HepG2 (cell line): Measurements from ENCODE around the gene CATSPERD. TPM values are rescaled to one million over a fixed set of nuclear protein-coding genes. Genes with fewer than 3 reads are reported as not detected.

Experiments
- ARID2 ChIP-seq: sonication (generic); formaldehyde crosslinking; IDR thresholded peaks from 2 replicates; pipeline ENCODE4 v1.8.1; 2022; ENCODE audit warnings: mild to moderate bottlenecking, missing genetic modification reagents, borderline replicate concordance
- CENPT ChIP-seq: sonication (generic); formaldehyde crosslinking; IDR thresholded peaks from 2 replicates; pipeline ENCODE4 v1.8.0; 2022; ENCODE audit warnings: low read depth, mild to moderate bottlenecking, moderate library complexity, missing genetic modification reagents
- GABPA ChIP-seq, 2 experiments: IDR thresholded peaks; 2 replicates each; pipeline ENCODE4 v1.6.1; 2011 to 2016; ENCODE audit warnings: low read depth in 2 of 2, low read length in 1 of 2, missing biosample characterization in 1 of 2, missing genetic modification characterization in 1 of 2
- HOXD1 ChIP-seq: sonication (generic); formaldehyde crosslinking; IDR thresholded peaks from 2 replicates; pipeline ENCODE4 v1.5.0; 2020; ENCODE audit warnings: missing genetic modification reagents
- IKZF4 ChIP-seq: sonication (generic); formaldehyde crosslinking; IDR thresholded peaks from 2 replicates; pipeline ENCODE4 v1.5.1; 2020; ENCODE audit warnings: borderline replicate concordance, mild to moderate bottlenecking, low read depth, missing genetic modification reagents; ENCODE audit errors: not compliant biosample characterization
- MAFK ChIP-seq, 2 experiments: IDR thresholded peaks in 1 of 2; conservative IDR thresholded peaks in 1 of 2; 2 replicates each; pipeline ENCODE4 v1.6.1; 2011; ENCODE audit warnings: improper control_type of control experiment in 2 of 2, low read length in 2 of 2
- NFIC ChIP-seq: IDR thresholded peaks from 2 replicates; pipeline ENCODE4 v1.6.1; 2012; ENCODE audit warnings: mild to moderate bottlenecking, low read length, inconsistent platforms
- SALL2 ChIP-seq: sonication (generic); formaldehyde crosslinking; IDR thresholded peaks from 2 replicates; pipeline ENCODE4 v1.8.1; 2023; ENCODE audit warnings: mild to moderate bottlenecking, missing genetic modification reagents, inconsistent platforms
- SIX1 ChIP-seq: sonication (generic); formaldehyde crosslinking; IDR thresholded peaks from 2 replicates; pipeline ENCODE4 v1.4.0; 2020; ENCODE audit warnings: missing genetic modification reagents, borderline replicate concordance
- ZNF136 ChIP-seq: sonication (generic); formaldehyde crosslinking; IDR thresholded peaks from 2 replicates; pipeline ENCODE4 v1.8.1; 2022; ENCODE audit warnings: low read depth, mild to moderate bottlenecking, moderate library complexity, missing genetic modification reagents
- ZNF234 ChIP-seq: sonication (generic); formaldehyde crosslinking; conservative IDR thresholded peaks from 2 replicates; pipeline ENCODE4 v1.5.1; 2020; ENCODE audit warnings: mild to moderate bottlenecking, missing genetic modification reagents
- ZNF451 ChIP-seq: sonication (generic); formaldehyde crosslinking; IDR thresholded peaks from 2 replicates; pipeline ENCODE4 v1.5.0; 2020; ENCODE audit warnings: mild to moderate bottlenecking, missing genetic modification reagents
- ZNF652 ChIP-seq: IDR thresholded peaks from 2 replicates; pipeline ENCODE4 v1.6.1; 2016; ENCODE audit warnings: low read depth, borderline replicate concordance
- ZNF660 ChIP-seq: sonication (generic); formaldehyde crosslinking; IDR thresholded peaks from 2 replicates; pipeline ENCODE4 v1.5.1; 2020; ENCODE audit warnings: mild to moderate bottlenecking, low read depth, missing genetic modification reagents, borderline replicate concordance
- ZNF776 ChIP-seq: sonication (generic); formaldehyde crosslinking; IDR thresholded peaks from 2 replicates; pipeline ENCODE4 v1.4.0; 2020; ENCODE audit warnings: mild to moderate bottlenecking, missing genetic modification reagents
- ZNF777 ChIP-seq: sonication (generic); formaldehyde crosslinking; IDR thresholded peaks from 2 replicates; pipeline ENCODE4 v1.4.0; 2020; ENCODE audit warnings: missing genetic modification reagents
- ZNF792 ChIP-seq: IDR thresholded peaks from 2 replicates; pipeline ENCODE4 v1.6.1; 2016
- polyA plus RNA-seq, 8 experiments: library from polyadenylated mRNA; depleted of rRNA in 3 of 8; stranded (reverse) in 7 of 8; unstranded in 1 of 8; fragments of >200 nt; fragmentation: Illumina TruSeq in 4 of 8; extraction: Trizol in 4 of 8; gene quantifications; 2 replicates each; pipeline versions ENCODE4 v1.2.1 to v1.2.3, GENCODE V29; 2011 to 2016; ENCODE audit warnings: low read depth in 4 of 8, missing spikeins in 1 of 8, mixed read lengths in 1 of 8; ENCODE audit not compliant: insufficient read depth in 1 of 8
- total RNA-seq, 5 experiments: library from RNA; depleted of rRNA; stranded (reverse); fragments of >200 nt; fragmentation: Illumina TruSeq; extraction: Trizol; gene quantifications; 2 replicates each; pipeline ENCODE4 v1.2.3, GENCODE V29; 2016; ENCODE audit warnings: low read depth in 1 of 5
- TF ChIP-seq, protein P1 (sequence below): sonication (generic); formaldehyde crosslinking; IDR thresholded peaks from 2 replicates; pipeline ENCODE4 v1.5.0; 2020; ENCODE audit warnings: mild to moderate bottlenecking, missing genetic modification reagents
- TF ChIP-seq, protein P2 (sequence below): sonication (generic); formaldehyde crosslinking; IDR thresholded peaks from 2 replicates; pipeline ENCODE4 v1.4.0; 2020; ENCODE audit warnings: missing genetic modification reagents, borderline replicate concordance
- TF ChIP-seq, protein P3 (sequence below): sonication (generic); formaldehyde crosslinking; IDR thresholded peaks from 2 replicates; pipeline ENCODE4 v1.5.1; 2020; ENCODE audit warnings: mild to moderate bottlenecking, moderate library complexity, missing genetic modification reagents

The CATSPERD gene
- total and polyA plus RNA-seq, 2 of the 13 experiments (the other 11 are each of a cell fraction or from before 2014, with no cell fraction given), result 0.04 TPM; not detected in 1

DNA sequence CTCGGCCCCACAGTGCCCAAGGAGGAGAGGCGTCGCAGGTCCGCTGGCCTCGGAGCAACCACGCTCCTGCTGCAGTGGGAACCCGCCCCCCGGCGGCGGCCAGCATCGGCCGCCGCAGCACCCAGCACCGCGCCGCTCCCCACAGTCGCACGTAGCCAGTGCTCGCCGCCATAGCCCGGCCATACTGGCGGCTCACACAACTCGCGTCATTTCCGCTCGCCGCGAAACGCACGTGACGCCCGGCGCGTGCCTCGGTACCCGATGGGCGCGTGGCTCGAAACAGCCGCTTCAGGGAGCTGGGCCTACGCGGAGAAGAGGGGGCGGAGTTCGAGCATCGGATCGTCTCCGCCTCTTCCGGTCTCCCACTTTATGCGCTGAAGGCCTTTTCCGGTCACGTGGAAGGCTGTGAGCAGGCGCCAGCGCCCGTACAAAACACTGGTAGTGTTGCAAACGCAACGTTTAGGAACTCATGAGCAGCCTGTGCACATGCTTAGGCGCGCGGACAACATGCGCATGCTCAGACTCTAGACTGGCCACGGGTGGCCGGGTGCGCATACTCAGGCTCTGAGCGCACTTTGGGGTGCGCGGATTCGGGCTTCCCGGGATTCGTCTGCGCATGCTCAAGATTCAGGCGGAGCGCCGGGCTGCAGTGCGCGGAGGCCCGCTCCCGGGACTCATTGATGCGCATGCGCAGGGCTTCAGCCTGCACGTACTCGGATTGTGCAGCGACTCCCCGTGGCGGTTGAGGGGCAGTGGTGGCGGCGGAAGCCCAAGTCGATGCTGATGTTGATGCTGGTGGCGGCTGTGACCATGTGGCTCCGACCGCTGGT lies at the start of gene CATSPERD, which contains the start of gene LONP1 (continued):
- TF ChIP-seq, protein P1, sequence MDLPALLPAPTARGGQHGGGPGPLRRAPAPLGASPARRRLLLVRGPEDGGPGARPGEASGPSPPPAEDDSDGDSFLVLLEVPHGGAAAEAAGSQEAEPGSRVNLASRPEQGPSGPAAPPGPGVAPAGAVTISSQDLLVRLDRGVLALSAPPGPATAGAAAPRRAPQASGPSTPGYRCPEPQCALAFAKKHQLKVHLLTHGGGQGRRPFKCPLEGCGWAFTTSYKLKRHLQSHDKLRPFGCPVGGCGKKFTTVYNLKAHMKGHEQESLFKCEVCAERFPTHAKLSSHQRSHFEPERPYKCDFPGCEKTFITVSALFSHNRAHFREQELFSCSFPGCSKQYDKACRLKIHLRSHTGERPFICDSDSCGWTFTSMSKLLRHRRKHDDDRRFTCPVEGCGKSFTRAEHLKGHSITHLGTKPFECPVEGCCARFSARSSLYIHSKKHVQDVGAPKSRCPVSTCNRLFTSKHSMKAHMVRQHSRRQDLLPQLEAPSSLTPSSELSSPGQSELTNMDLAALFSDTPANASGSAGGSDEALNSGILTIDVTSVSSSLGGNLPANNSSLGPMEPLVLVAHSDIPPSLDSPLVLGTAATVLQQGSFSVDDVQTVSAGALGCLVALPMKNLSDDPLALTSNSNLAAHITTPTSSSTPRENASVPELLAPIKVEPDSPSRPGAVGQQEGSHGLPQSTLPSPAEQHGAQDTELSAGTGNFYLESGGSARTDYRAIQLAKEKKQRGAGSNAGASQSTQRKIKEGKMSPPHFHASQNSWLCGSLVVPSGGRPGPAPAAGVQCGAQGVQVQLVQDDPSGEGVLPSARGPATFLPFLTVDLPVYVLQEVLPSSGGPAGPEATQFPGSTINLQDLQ (CRISPR knock-in tag), result no peak
- peak; percentile 98 for TF ChIP-seq ZNF451
- TF ChIP-seq ARID2 (CRISPR knock-in tag), result no peak
- peak; percentile 79 for TF ChIP-seq HOXD1
- TF ChIP-seq, protein P2, sequence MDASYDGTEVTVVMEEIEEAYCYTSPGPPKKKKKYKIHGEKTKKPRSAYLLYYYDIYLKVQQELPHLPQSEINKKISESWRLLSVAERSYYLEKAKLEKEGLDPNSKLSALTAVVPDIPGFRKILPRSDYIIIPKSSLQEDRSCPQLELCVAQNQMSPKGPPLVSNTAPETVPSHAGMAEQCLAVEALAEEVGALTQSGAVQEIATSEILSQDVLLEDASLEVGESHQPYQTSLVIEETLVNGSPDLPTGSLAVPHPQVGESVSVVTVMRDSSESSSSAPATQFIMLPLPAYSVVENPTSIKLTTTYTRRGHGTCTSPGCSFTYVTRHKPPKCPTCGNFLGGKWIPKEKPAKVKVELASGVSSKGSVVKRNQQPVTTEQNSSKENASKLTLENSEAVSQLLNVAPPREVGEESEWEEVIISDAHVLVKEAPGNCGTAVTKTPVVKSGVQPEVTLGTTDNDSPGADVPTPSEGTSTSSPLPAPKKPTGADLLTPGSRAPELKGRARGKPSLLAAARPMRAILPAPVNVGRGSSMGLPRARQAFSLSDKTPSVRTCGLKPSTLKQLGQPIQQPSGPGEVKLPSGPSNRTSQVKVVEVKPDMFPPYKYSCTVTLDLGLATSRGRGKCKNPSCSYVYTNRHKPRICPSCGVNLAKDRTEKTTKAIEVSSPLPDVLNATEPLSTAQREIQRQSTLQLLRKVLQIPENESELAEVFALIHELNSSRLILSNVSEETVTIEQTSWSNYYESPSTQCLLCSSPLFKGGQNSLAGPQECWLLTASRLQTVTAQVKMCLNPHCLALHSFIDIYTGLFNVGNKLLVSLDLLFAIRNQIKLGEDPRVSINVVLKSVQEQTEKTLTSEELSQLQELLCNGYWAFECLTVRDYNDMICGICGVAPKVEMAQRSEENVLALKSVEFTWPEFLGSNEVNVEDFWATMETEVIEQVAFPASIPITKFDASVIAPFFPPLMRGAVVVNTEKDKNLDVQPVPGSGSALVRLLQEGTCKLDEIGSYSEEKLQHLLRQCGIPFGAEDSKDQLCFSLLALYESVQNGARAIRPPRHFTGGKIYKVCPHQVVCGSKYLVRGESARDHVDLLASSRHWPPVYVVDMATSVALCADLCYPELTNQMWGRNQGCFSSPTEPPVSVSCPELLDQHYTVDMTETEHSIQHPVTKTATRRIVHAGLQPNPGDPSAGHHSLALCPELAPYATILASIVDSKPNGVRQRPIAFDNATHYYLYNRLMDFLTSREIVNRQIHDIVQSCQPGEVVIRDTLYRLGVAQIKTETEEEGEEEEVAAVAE (CRISPR knock-in tag), result peak; percentile 50; the same call in 1 of the 2 replicates
- peak; percentile 87; the same call in 1 of the 2 replicates for TF ChIP-seq ZNF234 (CRISPR knock-in tag)
- TF ChIP-seq IKZF4 (CRISPR knock-in tag), result peak; percentile 93
- peak; percentile 62 for TF ChIP-seq SIX1 (CRISPR knock-in tag)
- peak; percentile 97 for TF ChIP-seq ZNF792 (CRISPR knock-in tag)
- TF ChIP-seq ZNF776 (CRISPR knock-in tag), result 0 out of 2 replicates have a peak, but pooled peaks have one; percentile 10
- TF ChIP-seq GABPA (IDR thresholded peaks at IDR 0.05; ENCODE audit: low read depth, low read length), result peak; percentile 88; the same call in 1 of the 2 replicates
- peak; percentile 96 for TF ChIP-seq GABPA (CRISPR knock-in tag; IDR thresholded peaks at IDR 0.05; ENCODE audit: low read depth)
- no peak for TF ChIP-seq NFIC
- TF ChIP-seq ZNF660 (CRISPR knock-in tag), result no peak; the same call in 1 of the 2 replicates
- no peak for TF ChIP-seq MAFK (conservative IDR thresholded peaks at IDR 0.05 in 1 of 2, IDR thresholded peaks at IDR 0.05 in 1 of 2; ENCODE audit: low read length in 2 of 2)
- TF ChIP-seq ZNF777 (CRISPR knock-in tag), result peak; percentile 61
- TF ChIP-seq ZNF136, result peak; percentile 85
- peak; percentile 31; the same call in 1 of the 2 replicates for TF ChIP-seq ZNF652 (CRISPR knock-in tag)
- TF ChIP-seq SALL2 (CRISPR knock-in tag), result peak; percentile 34
- TF ChIP-seq, protein P3, sequence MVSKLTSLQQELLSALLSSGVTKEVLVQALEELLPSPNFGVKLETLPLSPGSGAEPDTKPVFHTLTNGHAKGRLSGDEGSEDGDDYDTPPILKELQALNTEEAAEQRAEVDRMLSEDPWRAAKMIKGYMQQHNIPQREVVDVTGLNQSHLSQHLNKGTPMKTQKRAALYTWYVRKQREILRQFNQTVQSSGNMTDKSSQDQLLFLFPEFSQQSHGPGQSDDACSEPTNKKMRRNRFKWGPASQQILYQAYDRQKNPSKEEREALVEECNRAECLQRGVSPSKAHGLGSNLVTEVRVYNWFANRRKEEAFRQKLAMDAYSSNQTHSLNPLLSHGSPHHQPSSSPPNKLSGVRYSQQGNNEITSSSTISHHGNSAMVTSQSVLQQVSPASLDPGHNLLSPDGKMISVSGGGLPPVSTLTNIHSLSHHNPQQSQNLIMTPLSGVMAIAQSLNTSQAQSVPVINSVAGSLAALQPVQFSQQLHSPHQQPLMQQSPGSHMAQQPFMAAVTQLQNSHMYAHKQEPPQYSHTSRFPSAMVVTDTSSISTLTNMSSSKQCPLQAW (CRISPR knock-in tag), result peak; percentile 81; the same call in 1 of the 2 replicates
- TF ChIP-seq CENPT (CRISPR knock-in tag), result 0 out of 2 replicates have a peak, but pooled peaks have one; percentile 45
